NCI-H524 (cell line): ENCODE data around the gene KIRREL3.

ENCODE experiments used
- DNase-seq, 2 experiments: peaks; one replicate each; lab custom pipeline; 2025; lab: John Stamatoyannopoulos, UW

The KIRREL3 gene

DNA sequence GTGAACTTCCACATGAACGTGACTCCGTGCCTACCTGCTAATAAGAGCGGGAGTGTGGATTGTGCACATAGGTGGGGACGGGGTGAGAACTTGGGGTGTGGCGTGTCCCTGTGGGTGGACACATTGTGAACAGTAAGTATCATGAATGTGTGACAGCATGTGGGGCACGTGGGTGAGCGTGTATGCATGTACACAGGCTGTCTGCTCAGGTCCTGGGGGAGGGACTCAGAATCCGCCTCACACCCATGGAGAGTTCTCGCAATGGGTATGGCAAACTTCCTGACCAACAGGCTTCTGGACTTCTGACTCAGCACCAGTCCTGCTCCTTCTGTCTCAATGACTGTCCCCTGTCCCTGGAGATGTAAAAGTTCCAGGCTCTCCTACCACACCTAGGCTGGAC, 422.1 kb downstream of the KIRREL3 start:
- DNase-seq = no peak

DNA sequence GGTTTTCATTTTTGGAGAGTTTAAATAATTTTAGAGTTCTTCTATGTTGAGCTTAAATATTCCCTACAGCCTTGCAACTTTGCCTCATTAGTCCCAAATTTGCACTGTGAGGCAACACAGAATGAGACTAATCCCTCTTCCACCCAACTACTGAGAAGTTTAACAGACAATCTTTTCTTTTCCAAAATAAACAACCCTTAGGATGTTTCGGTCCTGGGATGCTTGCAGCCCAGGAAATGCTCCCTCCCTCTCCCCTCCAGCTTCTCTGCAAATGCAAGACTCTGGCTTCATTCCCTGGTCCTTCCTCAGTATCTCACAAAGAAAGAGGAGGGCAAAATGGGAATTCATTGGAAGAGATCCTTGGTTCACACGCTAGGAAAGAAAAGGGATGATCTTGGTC, 422.5 kb downstream of the KIRREL3 start:
- DNase-seq = no peak

DNA sequence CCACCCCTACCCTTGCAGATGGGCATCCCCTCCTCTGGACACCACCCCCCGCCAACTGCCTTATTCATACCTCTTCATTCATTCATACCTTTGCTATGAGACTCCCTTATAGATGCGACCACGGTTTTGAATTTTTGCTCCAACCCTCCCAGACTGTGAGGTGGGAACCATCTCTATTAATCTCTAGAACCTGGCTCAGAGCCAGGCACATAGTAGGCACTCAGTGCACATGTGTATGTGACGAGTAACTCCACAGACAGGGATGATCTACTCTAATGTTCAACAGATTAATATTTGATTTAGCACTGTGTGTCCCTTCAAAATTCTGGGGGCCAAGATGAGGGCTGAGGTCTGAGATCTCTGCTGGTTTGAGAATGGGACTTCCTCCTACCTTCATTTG, 424.7 kb downstream of the KIRREL3 start:
- DNase-seq = no peak

DNA sequence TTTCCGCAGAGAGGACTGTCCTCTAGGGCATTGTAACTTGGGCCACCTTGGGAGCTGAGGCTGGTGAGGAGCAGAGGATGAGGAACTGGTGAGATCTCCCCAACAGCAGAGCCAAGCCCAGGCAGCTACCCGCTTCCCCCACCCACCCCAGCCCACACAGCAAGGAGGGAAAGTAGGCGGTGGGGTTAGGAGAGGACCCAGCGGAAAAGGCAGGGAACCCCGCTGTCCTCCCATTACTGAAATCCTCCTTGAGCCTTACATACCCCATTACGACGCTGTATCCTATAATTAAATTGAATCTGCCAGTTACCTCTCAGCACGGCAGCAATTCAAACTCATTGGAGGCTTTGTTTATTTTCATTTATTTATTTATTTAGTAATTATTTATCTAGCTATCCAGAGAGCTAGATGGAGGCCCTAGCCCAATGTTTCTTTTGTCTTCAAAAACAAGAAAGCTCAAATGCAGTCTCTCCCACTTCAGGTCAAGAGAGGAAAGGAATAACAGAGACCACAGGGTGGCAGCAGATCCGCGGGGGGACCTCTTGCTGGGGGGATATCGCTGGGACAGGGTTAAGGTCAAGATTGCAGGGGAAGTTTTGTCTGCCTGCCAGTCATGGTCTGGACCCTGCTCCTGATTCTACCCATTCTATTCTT, 427.1 kb downstream of the KIRREL3 start:
- DNase-seq = peak in 1 of 2 experiments; percentile 22

DNA sequence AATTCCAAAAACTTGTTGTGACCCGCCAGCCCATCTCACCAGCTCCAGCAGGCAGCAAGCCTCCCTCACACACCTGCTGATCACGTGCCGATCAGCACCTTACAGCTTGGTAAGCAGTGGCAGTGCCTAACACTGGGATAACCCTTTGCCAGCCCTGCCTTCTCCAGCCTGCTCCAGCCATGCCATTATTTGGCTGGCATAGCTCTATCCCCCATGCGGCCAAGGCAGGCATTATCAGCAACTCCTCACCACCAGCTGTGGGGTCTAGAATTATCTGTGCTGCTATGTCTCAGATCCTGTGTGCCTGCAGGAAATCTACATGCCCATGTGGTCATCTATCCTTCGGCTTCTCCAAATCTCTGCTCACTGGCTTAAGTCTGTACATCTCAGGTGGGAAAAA, 430.1 kb downstream of the KIRREL3 start:
- DNase-seq = no peak

DNA sequence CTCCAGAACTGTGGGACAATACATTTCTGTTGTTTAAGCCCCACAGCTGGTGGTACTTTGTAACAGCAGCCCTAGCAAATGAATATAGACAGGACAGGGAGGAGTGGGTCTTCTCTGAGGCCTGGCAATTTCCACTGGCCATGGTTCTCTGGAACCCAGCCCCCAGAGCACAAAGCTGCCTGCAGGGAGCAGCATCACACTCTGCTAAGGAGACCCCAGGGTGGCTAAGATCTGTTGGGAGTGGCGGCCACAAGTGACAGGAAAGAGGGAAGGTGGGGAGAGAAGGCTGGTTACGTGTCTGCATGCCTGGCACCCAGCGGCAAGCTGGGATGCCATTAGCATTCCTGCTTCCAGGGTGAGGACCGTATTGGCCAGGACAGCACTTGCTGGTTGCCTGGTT, 433.2 kb downstream of the KIRREL3 start:
- no peak for DNase-seq

DNA sequence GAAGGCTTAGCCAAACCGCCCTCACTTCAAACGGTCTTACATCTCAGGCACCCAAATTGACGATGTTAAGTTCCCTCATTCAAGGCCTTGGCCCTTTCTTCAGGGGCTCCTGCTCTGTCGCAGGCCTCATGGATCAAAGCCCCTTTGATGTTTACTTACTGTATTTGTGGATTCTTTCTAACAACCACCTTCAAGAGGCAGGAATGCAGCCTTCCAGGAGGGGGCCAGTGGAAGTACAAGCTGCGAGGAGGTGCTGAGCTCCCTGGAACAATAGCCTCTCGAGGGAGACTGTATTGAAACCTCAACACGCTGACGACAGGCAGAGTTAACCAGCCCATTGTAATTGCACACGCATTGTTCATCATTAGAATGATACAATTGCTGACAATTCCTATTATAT, 436.0 kb downstream of the KIRREL3 start:
- no peak for DNase-seq

DNA sequence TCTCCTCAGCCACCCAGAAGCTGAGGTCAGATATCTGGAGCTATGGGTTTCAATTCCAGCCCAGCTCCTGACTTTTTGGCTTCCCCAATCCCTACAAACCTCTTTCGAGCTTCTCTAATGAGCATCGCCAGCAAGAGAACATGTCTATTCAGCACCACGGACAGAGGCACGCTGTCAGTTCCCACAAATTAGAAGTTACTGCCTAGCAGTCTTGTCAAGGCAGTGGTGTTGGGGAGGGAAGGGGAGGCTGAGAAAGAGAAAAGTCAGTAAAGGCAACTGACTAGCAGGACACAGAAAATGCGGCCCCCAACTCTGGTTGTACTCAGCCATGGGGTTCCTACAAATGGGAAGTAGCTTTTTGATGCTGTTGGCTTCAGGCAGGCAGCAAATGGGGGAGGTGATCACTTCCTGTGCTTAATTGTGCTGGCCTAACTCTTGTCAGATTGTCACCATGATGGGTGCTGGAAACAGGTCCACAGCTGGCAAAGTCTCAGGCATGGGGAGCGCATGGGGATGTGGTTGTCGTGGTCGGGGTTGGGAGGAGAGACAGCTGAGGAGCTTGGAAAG, 439.2 kb downstream of the KIRREL3 start:
- DNase-seq = peak in 1 of 2 experiments; percentile 39

DNA sequence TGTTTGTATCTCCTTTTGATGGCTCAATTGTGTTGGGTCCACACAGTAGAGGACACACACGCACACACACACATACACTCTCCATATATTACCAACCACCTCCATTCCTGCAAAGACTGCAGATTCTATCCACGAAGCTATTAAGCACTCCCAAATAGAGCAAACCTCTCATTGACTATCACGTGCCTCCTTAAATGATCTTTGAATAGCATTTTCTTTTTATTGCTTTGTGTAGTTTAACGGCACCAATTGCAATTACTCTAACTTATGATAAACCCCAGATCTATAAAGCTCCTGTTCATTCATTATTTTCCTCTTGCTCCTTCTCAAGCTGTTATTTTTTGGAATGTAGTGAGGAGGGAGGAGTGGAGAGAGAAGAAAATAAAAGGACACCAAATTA, 440.3 kb downstream of the KIRREL3 start:
- DNase-seq = no peak

DNA sequence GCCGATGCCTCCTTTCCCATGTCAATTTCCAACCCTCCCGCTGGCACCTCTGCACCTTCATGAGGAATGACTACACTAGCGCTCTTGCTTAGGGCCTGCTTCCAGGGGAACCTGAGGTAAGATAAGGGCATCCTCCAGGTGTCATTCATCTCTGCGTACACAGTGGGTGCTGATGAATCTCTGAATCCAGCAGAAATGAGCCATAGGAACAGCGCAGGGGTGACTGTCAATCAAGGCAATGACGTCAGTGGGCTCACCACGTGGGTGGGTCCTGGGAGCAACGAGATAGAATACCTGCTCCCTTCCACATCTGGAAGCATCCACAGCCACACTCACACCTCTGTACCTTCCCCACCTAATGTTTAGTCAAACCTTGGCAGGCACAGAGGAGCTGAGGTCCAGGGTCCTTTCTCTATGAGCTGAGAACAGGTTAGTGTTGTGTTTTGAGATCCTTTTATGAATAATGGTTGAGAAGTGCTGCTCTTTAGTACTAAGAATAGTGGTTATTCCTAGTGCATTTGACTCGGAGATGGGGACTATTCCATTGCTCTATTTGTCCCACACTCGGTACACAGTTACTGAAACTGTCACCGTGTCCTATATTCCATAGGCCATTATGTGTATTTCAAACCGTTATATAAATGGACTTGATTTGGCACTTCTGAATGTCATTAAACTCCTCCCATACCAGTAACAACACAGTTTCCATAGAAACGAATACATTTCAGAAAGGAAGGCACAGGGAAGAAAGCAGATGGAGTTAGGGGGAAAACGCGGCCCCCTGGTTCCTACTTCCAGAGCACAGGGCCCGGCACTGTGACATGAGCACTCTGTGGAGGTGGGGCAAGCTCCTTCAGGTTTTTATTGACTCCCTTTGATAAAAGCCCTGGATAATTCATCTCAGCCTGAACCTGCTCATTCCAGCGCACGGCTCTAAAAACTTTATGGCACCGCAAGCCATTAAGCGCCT, 451.7 kb downstream of the KIRREL3 start:
- DNase-seq = peak in 1 of 2 experiments; percentile 17

DNA sequence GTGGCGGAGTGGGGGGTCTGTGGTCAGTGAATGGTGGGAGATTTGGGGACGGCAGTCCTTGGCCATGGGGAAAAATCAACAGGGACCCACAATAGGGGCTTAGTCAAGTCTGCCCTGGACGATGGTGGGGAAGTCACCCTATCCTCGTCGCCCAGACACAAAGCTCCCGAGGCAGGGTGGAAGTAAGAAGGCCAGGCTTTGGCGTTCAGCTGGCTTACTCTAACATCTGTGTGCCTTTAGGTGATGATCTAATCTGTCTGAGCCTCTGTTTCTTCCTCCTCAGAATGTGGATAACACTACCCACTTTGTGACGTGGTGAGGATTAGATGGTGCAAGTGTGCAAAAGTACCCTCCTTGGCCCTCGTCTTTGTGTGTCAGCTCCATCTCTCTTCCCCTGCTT, 452.9 kb downstream of the KIRREL3 start:
- DNase-seq = no peak

DNA sequence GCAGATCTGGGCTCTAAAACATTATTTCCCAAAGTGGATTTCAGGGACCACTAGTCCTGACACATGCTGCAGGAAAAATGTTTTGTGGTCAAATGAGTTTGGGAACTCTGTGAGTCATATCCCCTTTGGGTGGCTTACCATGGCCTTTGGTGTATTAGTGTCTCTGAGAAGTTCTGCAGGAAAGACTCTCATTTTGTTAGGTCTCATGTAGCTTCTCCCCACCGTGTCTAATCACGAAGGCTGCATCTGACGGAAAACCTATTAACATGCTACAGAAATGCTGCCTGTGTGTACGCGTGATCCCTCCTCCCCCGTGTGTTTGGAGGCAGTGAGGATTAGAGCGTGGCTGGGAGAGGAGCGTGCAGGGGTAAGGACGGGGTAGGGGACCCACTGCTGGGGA, 453.4 kb downstream of the KIRREL3 start:
- no peak for DNase-seq

DNA sequence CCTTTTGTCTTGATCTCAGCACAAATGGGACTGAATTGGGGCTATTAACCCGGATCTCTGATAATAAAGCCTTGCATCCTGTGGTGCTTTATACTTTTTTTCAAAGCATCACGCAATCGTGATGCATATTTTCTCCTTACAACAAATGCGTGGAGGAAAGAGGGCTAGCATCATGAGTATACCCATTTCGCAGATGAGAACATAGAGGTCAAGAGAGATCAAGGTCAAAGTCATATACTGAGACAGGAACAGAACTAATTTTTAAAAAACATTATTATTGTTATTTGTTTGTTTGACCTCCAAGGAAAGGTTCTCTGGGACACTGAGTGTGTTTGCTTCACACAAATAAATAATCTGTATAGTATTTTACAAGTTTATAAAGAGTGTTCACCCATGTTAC, 453.9 kb downstream of the KIRREL3 start:
- DNase-seq = no peak

DNA sequence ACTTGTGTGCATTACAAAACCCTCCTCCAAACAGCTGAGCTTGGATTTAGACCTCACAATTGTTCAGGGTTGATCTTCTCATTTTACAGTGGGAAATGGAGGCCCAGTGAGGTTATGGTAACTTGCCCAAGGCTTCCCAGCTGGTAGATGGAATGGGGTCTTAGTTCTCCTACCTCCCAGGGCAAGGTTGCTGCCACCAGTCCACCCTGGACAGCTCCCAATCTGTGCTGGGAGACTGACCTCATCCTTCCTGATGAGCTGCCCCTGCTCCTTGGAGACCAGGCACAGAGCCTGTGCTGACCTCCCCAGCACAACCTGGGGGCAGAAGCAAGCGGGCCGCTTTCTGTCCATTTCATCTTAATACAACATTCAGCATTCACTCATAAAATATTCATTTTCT, 454.4 kb downstream of the KIRREL3 start:
- DNase-seq = no peak

DNA sequence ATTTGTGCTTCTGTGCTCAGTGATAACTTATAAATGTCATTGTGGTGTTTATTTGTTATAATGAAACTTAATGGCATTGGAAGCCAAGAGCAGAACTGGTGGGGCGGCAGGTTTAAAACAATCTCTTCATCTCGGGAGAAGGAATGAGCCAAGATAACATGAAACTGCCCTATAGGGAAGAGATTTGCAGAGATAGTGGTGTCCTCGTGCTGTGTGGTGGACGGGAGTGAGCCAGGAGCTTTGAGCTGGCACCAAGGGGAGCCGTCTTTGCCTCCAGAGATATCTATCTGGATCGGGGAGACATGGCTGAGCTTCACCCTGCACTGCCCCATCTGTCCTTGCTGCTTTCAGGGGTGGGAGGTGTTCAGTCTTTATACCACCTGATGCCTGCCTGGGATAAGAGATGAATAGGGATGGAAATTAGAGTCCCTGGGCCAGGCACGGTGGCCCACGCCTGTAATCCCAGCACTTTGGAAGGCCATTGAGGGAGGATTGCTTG, 455.5 kb downstream of the KIRREL3 start:
- no peak for DNase-seq

DNA sequence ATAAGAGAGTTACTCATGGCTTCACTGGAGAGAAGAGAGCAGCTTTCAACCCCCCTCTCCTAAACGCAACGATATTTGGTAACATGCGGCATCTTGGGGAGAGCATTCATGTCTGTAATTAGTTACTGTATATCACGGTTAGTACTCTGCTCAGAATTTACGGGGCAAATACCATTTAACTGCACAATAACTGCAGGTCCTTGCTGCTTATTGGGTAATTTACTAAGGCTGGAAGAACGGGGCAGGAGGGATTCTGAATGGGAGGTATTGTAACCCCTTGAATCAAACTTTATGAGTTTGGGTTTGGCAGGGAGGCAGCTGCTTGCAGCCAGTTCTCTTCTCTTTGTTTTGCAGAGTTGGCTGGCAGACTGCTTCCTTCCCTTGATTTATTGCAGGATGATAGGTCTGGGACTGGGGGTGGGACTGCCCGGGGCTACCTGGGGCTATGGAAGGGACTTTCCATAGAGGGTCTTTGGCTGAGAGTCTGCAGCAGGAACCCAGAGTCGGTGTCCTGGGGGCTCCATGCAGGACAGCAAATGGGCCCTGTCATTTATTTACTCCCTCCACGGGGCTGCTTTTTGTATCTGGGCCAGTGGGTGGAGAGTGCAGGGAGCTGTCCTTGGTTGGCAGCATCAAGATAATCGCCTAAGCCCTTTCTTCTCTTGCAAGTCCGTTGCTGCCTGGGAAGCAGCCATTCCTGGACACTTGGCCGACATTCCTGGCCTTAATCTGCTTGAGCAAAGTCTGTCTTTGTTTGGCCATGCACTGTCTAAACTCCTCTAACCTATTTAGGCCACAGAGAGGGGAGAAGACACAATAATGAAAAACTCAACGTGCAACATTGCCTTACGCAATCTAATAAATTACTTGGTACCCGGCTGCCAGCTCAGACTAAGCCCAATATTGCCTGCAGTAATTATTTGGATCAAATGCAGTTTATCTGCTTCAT, 456.2 kb downstream of the KIRREL3 start:
- no peak for DNase-seq

DNA sequence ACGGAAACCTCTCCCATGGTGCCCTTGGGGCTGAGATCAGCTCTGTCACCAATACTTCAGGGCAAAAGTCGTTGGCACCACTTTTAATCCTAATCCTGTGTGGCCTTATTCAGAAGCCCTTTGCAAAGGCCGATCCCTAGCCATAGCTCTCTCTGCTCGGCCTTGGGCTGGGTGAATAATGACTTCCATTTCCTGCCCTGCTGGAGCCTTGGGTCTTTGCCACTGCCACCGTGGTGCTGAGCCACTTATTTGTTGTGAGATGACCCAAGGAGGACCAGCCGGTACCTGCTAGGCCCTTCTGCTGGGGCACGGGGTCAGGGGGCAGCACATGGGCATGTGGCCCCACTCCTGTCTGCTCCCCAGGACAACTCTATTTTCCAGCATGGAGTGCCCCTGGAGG, 456.9 kb downstream of the KIRREL3 start:
- no peak for DNase-seq

DNA sequence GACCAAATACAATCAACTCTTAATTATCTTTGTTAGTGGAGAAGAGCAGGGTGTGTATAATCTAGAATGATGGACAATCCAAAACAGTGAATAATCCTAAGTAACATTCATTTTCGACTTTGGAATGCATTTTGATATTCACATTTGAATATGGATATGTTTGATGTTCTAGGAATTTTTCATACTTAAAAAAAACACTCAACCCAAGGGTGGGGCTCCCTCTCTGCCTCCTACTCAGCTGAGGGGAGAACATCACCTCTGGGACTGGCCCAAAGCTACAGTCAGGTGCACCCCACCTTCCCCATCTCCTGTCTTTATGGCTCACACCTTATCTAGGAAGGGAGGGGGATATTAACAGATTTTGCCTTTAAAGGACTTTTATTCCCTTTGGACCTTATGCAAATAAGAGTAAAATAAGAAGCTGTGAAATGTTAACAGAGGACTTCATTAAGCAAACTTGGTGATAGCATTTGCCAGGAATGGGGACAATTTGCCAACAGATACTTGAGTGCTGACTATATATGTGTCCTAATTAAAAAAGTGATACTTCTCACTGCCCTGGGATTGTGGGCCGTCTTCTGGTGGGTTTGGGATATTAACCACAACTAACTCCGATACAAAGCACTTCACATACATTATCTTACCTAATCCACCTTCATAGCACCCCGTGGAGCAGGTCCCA, 458.1 kb downstream of the KIRREL3 start:
- DNase-seq = no peak

DNA sequence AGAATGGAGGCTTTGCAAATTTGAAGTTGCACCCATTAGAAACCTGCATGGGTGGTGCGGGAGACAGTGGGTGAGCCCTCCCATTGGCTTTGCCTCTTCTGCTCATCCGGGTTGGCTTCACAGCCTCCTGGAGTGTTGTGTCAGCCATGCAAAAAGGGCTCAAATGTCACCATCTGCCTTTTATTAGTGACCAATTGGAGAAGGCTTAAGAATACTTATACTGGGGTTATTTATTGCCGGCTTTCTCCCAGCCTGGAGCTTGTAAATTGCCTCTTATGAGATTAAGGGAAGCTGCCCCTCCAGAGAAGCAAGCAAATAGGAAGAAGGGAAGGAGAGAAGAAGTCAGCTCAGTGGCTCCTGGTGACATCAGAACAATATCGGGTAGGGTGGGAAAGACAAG, 462.5 kb downstream of the KIRREL3 start:
- peak; percentile 93 to 99 for DNase-seq

DNA sequence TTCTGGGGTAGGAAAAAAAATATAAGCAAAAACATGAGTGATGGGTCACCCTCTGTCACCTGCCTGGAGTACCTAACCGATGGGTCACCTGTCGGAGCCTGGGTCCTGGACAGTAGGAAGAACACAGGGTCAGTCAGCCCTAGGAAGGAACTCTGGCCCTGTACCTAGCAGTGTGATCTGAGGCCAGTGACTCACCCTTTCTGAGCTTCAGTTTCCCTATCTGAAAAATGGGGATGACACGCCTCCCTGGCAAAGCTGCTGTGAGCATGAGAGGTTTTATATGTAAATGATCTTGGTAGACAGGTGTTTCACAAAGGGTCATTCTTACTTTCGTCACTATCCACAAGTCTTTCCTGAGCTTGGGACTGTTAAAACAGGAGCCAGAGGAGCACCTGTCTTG, 463.1 kb downstream of the KIRREL3 start:
- no peak for DNase-seq
